HG02970 (cell line): Measurements from ENCODE around the gene CDC25B.
"Not testable (repeated sequence)": the region's sequence is repeated elsewhere in the genome, so short reads cannot be mapped to it uniquely, and the experiment has no call there.

Source experiments
- ATAC-seq: cut with Tn5 transposase; IDR thresholded peaks from one replicate; pipeline ENCODE4 v1.9.1; 2021; ENCODE audit warnings: mild to moderate bottlenecking, moderate library complexity, moderate number of reproducible peaks; ENCODE audit not compliant: unreplicated experiment, low FRiP score

Gene CDC25B

GRCh38 chr20:3784216-3784853, 11.8 kb upstream of the CDC25B start:
- no peak for ATAC-seq

GRCh38 chr20:3784863-3785239, 11.3 kb upstream of the CDC25B start:
- no peak for ATAC-seq

GRCh38 chr20:3785240-3786125, 10.6 kb upstream of the CDC25B start:
- ATAC-seq = no peak

- peak; percentile 19 for ATAC-seq
Measured at GRCh38 chr20:3786126-3786484, 10.0 kb upstream of the CDC25B start.

GRCh38 chr20:3786665-3787323, 9.3 kb upstream of the CDC25B start, which contains the start of gene CENPB:
Gene CENPB (minus strand): TSS chr20:3786740. CDS start chr20:3786483, 257 bp downstream.
- ATAC-seq = peak; percentile 86

GRCh38 chr20:3787324-3788014, 8.6 kb upstream of the CDC25B start:
- no peak for ATAC-seq

- ATAC-seq = no peak
Measured at GRCh38 chr20:3788685-3789155, 7.4 kb upstream of the CDC25B start.

- not testable (repeated sequence) for ATAC-seq
Measured at GRCh38 chr20:3789201-3789600, 6.9 kb upstream of the CDC25B start.

GRCh38 chr20:3794168-3794567, 1.9 kb upstream of the CDC25B start:
- not testable (repeated sequence) for ATAC-seq

GRCh38 chr20:3794701-3795420, 1.2 kb upstream of the CDC25B start:
- no peak for ATAC-seq

GRCh38 chr20:3796477-3797225, 541 bp downstream of the CDC25B start:
- peak; percentile 6 for ATAC-seq

- no peak for ATAC-seq
Measured at GRCh38 chr20:3797226-3797545, 1.1 kb downstream of the CDC25B start.

- no peak for ATAC-seq
Measured at GRCh38 chr20:3797592-3798372, 1.7 kb downstream of the CDC25B start.

- no peak for ATAC-seq
Measured at GRCh38 chr20:3798373-3798768, 2.3 kb downstream of the CDC25B start.

- ATAC-seq = no peak
Measured at GRCh38 chr20:3798908-3799248, 2.8 kb downstream of the CDC25B start.

GRCh38 chr20:3800256-3800877, 4.3 kb downstream of the CDC25B start:
- ATAC-seq = no peak

GRCh38 chr20:3800878-3801260, 4.8 kb downstream of the CDC25B start:
- ATAC-seq = no peak

- no peak for ATAC-seq
Measured at GRCh38 chr20:3801299-3801698, 5.2 kb downstream of the CDC25B start.
